Stimulated activated CD4-positive, alpha-beta T cell treated with anti-CD3 and anti-CD28 coated beads, Interleukin-1b, Interleukin-23, amount 100 ng/mL, for 4 hours (primary cell): Measurements from ENCODE around the gene HTRA1.

ENCODE experiments used
- DNase-seq, 2 donors: peaks; one replicate each; pipeline ENCODE4 v3.0.0-alpha.2; 2020; ENCODE audit warnings: low read depth in 2 of 2

Gene HTRA1

GRCh38 chr10:122454603-122455080 is 6.7 kb upstream of the HTRA1 start, which contains the start of gene ARMS2:
Gene ARMS2 (plus strand): TSS chr10:122454653. CDS start chr10:122454728, 75 bp downstream.
- no peak for DNase-seq

DNA sequence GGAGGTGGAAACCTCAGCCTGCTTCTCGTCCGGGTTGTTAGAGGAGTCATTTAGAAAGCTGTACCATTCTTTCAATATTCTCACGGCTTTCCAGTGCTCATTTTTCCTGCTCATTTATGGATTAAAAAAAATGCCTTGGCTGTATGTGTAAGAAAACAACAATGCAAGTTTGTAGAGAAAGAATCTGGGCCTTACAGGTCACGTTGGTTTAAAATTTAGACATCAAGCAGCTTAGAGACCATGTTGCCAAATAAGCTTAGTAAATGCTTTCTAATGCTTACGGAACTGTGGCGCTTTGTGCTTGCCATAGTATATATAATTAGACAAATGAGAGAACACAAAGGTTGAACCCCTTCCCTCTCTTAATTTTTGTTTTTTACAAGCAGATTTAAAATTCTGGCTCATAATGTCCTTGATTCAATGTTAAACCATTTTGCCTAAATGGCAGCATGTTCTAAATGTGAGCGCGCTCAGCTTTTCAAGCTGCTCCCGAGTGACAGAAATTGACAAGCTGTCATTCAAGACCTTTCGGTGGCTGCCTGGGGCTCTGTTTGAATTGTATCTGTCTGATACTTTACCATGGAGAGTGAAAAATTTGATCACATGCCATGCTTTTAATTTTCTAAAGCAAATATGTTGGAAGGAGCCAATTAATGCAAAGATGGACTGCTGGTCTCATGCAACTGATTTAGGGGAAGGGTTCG is 5.8 kb upstream of the HTRA1 start:
- no peak for DNase-seq

DNA sequence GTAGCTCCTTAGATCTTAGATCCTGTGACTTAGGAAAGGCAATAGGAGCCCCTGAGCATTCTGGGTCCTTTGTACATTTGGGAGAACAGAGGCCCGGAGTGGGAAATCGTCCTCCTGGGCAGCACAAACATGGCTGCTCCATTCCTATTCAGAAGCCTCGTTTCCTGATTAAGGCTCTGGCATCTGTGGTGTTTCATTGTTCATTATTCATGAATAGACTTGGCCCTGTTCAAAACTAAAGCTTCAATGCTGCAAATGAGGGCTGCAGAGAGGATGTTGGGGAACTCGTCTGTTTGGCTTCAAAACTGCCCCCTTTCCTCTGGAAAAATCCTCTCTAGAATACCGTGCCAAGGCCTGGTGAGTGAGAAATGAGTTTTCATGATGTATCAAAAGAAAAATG is 3.4 kb upstream of the HTRA1 start:
- no peak for DNase-seq

GRCh38 chr10:122458693-122459092 is 2.7 kb upstream of the HTRA1 start:
- DNase-seq: no peak

DNA sequence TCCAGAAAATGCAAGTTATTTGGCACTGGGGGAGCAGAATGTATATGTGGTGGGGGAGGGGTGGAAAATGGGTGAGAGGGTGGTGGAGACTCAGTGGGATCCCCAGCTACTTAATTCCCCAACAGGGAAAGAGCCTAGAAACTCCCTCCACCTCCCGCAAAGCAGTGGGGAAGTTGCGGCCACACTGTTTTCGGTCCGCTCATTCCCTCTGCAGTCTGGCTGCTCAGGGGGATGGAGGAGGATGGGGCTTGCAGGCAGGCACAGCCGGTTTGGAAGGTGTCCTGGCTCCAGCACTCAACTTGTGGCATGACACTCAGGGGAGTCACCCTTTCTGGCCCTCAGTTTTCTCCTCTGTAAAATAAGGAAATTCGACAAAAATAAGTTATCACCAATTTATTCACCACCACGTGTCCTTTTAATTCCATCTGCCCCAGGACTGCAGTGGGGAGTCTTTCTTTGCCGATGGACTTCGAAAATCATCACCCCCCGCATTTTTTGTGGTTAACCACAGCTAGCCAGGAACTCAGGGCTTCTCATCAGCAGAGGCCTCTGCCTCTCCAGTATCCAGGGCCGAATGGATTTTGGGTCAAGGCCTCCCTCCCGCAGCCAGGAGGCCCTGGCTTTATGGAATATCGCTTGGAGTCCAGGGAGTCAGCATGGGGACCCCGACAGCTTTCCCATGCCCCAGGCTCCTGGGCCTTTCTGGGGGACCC is 1.6 kb upstream of the HTRA1 start:
- DNase-seq: no peak

DNA sequence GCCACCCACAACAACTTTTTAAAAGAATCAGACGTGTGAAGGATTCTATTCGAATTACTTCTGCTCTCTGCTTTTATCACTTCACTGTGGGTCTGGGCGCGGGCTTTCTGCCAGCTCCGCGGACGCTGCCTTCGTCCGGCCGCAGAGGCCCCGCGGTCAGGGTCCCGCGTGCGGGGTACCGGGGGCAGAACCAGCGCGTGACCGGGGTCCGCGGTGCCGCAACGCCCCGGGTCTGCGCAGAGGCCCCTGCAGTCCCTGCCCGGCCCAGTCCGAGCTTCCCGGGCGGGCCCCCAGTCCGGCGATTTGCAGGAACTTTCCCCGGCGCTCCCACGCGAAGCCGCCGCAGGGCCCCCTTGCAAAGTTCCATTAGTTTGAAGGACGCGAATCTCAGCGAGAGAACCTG is 461 bp upstream of the HTRA1 start:
- no peak for DNase-seq

DNA sequence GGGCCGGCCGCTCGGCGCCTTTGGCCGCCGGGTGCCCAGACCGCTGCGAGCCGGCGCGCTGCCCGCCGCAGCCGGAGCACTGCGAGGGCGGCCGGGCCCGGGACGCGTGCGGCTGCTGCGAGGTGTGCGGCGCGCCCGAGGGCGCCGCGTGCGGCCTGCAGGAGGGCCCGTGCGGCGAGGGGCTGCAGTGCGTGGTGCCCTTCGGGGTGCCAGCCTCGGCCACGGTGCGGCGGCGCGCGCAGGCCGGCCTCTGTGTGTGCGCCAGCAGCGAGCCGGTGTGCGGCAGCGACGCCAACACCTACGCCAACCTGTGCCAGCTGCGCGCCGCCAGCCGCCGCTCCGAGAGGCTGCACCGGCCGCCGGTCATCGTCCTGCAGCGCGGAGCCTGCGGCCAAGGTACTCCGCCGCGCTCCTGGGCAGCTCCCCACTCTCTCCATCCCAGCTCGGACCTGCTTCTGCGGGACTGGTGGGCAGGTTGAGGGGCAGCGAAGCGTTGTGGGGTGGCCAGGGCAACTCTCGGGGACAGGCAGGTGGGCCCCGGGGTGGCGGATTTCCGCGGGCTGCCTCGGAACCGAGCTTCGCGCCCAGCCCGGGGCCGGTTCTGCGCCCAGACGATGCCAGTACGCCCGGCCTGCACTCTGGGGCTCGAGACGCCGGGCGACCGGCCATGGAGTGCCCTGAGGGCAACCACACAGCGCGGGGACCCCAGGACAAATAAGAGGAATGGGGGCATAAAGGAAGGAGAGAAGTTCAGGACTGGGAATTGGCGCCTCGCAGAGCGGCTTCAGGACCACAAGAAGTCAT is 578 bp downstream of the HTRA1 start:
- DNase-seq: no peak

GRCh38 chr10:122462533-122463465 is 1.4 kb downstream of the HTRA1 start:
- DNase-seq: no peak

- no peak for DNase-seq
Observed at GRCh38 chr10:122463466-122464249, 2.3 kb downstream of the HTRA1 start.

GRCh38 chr10:122464250-122464510 is 2.8 kb downstream of the HTRA1 start:
- DNase-seq: no peak

DNA sequence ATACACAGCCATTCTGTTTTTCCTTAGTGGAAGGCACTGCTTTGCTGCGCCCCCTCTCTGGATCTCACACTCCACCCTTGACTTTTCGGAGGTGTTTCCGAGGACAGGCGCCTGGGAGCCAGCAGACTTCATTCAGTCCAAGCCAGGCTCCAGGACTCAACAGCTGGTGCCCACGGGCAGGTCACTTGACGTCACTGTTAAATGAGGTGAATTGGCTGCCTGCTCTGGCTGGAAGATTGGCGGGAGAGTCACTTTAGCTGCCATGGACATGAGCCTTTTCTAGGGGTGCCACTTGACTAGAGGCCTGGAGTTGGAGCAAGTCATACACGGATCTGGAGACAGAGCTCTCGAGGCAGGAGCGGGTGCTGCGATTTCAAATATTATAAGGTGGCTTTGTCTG is 3.2 kb downstream of the HTRA1 start:
- no peak for DNase-seq

DNA sequence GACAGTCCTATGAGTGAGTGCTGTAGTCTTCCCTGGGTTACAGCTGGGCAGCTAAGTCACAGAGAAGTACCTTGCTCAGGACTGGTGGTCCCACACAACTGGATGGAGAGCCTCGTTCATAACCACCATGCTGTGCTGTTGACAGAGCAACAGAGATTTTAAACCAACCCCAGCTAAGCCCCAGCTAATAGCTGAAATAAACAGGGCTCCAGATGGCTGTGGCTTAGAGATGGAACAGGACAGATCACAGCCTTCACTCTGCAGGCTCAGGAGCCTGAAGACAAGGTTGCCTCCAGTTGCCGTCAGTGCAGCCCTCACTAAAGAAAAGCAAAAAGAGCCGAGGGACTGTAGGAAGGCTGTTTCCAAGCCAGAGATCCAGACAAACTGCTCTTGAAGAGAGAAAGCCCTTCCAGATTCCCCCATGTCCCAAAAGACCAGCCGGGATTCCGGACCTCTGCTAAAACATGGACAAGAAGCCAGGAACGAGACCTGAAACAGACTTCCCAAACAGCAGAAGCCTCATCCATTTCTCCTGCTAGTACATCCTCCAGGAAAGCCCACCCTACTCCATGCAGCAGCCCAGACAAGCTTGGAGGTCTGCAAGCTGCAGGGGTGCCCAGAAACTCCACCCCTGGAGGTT is 4.2 kb downstream of the HTRA1 start:
- DNase-seq: no peak

GRCh38 chr10:122466951-122467381 is 5.6 kb downstream of the HTRA1 start:
- no peak for DNase-seq

DNA sequence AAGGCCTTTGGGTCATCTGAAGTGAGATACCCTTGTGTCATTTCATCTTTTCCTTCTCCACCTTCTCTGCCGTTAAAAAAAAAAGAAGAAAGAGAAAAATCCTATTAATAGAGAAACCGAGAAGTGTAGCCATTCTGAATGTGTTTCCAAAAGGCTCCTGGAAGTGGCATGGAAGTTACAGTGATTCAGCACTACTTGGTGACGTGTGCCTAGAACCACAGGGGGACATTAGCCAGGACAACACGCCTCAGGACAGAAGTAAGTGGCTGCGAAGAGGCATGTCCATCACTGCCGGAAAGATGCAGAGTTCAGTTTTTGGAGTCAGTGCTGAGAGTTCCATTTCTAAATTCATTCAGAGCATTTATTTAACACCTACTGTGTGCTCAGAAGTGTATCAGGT is 6.3 kb downstream of the HTRA1 start:
- no peak for DNase-seq

- DNase-seq: no peak
Observed at GRCh38 chr10:122468307-122468925, 7.1 kb downstream of the HTRA1 start.

- DNase-seq: no peak
Observed at GRCh38 chr10:122468926-122469781, 7.8 kb downstream of the HTRA1 start.

- DNase-seq: no peak
Observed at GRCh38 chr10:122469848-122470247, 8.5 kb downstream of the HTRA1 start.

GRCh38 chr10:122471531-122472177 is 10.3 kb downstream of the HTRA1 start:
- DNase-seq: no peak
